HG02840 (cell line): ENCODE measurements around the gene RAB40B.

Experiments used
- ATAC-seq: cut with Tn5 transposase; IDR thresholded peaks from one replicate; pipeline ENCODE4 v1.9.1; 2021; ENCODE audit warnings: mild to moderate bottlenecking, moderate library complexity, moderate number of reproducible peaks; ENCODE audit not compliant: unreplicated experiment, low FRiP score

RAB40B gene

GRCh38 chr17:82674656-82675475 is 23.6 kb downstream of the RAB40B start:
- ATAC-seq, result no peak

GRCh38 chr17:82670661-82671450 is 27.6 kb downstream of the RAB40B start:
- ATAC-seq, result no peak

GRCh38 chr17:82668631-82669099 is 29.8 kb downstream of the RAB40B start:
- ATAC-seq, result no peak

DNA sequence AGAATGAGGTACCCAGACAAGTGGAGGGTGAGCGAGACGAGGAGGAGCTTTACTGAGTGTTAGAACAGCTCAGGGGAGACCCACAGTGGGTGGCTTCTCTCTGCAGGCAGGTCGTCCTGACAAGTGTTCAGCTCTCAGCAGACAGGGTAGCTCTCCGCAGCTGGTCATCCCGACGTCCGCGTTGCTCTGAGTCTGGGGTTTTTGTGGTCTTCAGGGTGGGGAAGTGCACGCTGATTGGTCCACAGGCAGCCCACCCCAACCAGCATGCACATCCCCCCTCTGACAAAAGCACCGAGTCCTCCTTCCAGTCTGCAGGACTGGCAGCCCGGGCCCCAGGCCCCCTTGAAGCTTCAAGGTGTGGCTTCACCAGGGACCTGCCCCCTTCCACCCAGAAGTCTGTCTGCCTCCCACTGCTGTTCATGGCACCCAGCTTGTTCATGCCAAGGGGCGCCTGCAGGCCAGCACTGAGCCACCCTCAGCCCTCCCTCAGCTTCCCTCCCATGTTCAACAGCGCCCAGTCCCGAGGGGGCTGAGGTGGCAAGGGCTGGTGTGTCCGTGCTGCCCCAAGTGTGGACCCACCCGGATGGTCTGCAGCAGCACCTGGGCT is 30.4 kb downstream of the RAB40B start:
- no peak for ATAC-seq

DNA sequence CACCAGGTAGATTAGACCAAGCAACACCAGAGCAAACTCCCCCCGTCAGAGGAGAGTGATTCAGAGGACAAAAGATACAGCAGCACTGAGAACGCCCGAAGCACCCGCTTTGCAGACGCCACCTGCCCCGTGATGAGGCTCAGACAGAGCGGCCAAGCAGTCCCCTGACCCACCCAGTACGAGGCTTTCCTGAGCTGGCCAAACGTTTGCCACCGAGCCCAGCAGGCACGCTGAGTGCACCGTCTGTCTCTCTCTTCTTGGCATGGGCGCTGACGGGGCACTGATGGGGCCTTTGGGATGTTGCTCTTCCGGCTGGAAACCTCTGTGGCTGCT is 30.9 kb downstream of the RAB40B start:
- no peak for ATAC-seq

DNA sequence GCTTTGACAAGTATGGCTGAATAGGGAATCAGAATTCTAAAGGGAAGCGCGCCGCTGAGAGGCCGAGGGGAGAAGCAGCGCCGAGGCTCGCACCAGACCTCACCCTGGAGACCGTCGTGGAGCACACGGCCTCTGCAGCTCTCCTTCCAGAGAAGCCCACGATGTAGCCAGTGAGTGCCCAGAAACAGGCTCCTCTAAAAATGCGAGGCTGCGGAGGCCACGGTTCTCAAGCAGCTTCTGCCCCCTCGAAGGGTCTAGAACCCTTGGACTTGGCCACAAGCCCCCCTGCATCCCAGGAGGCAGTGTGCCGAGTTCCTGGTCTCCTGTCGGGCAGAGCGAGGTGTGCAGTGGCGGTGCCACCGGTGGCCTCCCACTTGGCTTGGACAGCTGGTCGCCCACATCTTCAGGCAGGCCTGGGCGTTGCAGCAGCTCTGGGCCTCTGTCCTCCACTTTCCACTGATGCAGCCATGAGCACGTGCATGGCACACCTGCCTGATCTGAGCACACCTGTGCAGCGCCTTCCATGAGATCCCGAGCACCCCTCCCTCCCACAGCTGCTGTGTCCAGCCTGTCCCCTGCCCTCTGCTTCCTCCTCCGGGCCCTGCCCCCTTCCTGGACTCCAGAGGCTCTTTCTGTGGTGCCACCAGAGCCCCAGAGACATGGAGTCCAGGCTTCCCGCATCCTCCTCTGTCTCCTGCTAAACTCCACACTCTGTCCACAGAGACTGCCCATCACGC is 31.4 kb downstream of the RAB40B start:
- ATAC-seq, result no peak

- ATAC-seq, result no peak
Observed at GRCh38 chr17:82665891-82666290, 32.6 kb downstream of the RAB40B start.

- no peak for ATAC-seq
Observed at GRCh38 chr17:82665217-82665616, 33.3 kb downstream of the RAB40B start.

- ATAC-seq, result no peak
Observed at GRCh38 chr17:82664701-82665182, 33.8 kb downstream of the RAB40B start.

- no peak for ATAC-seq
Observed at GRCh38 chr17:82664276-82664575, 34.3 kb downstream of the RAB40B start.

- no peak for ATAC-seq
Observed at GRCh38 chr17:82663381-82664275, 34.9 kb downstream of the RAB40B start.

- ATAC-seq, result no peak
Observed at GRCh38 chr17:82662711-82663261, 35.7 kb downstream of the RAB40B start.

DNA sequence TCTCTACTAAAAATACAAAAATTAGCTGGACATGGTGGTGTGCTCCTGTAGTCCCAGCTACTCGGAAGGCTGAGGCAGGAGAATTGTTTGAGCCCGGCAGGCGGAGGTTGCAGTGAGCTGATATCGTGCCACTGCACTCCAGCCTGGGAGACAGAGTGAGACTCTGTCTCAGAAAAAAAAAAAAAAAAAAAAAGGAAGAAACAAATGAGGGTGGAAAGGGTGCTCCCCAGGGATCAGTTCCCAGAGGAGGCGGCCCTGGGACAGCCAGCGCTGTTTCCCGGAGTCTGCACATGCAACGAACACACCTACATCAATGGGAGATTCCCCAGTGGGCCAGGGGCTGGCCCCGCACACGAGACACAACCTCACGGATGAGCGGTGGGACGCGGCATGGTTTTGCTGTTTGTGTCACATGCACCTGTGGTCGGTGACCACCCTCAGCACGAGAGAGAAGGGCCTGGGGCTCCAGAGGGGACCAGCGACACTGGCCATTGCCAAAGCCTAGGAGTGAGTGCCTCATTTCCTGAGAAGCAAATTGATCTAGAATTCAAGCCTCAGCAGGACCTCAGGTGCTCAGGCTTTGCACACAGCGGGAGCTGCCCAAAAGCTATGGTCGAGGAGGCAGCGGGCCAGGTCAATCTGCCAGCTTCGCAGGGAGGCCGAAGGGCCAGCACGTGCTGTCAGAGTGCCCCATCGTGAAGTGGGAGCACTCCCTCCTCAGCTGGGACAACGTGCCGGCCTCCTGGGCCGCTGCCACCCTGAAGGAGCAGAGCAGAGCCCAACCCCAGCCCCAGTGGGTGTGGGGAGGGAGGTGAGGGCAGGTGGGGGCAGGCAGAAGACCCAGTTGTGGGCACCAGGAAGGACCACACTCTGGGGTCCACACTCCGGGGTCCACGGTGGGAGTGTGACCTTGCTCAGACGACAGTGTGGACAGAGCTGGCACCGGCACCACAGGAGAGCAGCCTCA is 36.5 kb downstream of the RAB40B start:
- ATAC-seq, result no peak

DNA sequence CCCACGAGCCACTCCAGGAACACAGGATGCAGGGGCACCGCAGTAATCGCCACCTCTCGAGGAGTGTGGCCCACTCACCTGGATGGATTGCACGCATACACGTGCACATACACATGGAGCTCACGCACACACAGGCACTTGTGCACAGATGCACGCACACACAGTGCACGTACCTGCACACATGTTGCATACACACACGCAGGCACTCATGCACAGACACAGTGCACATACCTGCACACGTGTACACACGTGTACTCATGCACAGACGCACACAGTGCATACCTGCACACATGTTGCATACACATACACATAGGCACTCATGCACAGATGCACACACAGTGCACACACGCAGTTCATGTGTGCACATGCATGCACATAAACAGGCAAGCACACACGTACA is 38.6 kb downstream of the RAB40B start:
- no peak for ATAC-seq

DNA sequence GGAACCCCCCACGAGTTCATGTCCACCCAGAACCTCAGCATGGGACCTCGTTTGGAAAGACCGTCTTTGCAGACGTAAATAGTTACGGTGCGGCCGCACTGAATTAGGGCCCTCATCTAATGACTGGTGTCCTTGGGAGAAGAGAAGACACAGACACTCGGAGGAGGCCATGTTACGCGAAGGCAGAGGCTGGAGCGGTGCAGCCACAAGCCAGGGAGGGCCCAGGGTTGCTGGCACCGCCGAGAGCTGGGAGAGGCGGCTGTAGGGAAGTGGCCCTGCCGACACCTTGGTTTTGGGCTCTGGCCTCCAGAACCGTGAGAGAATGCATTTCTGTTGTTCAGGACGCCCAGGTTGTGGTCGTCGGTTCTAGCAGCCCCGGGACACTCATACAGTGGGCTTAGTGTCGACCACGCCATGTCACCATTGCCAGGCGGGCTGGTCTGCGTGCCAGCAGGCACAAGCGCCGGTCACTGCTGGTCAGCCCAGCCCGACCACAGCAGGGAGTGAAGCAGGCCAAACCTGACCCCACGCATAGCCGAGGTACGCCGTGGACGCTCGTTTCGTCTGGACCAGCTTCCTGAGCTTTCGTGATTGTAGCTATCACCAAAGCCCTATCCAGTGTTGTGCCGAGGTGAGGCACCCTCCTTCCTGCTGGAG is 39.6 kb downstream of the RAB40B start:
- ATAC-seq, result no peak

DNA sequence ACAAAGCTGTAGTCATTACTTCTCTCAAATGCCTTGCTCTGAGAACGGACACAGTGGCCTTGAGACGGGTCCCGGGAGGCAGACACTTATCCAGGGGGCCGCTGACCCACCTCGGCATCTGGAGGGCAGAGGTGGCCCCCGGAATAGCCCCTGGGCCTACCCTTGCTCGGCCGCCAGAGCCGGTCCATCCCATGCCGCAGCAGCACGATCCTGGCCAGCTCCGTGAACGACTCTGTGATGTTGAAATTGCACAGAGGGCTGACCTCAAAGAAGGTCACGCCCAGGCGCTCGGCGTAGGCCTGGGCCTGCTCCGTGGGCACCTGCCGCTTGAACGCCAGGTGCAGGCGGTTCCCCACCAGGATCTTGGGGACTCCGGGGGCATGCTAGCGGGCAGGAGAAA is 40.2 kb downstream of the RAB40B start:
- ATAC-seq, result no peak

DNA sequence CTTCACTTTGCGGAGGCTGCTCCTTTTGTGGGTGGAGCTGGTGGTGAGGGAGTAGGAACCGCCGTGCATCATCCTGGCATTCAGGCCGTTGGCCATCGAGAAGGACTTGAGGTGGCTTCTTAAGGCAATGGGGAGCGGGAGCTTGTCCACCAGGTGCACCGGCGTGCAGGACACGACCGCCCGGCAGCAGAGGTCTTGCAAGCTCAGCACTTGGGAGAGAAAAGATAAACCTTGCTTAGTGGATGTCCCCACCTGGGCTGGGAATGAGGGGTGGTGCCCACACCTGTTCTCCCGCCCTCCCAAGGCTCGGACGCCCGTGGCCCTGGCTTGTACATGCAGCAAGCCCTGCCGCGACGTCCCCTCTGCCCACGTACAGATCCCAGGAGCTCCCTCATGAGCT is 40.6 kb downstream of the RAB40B start:
- ATAC-seq, result no peak

DNA sequence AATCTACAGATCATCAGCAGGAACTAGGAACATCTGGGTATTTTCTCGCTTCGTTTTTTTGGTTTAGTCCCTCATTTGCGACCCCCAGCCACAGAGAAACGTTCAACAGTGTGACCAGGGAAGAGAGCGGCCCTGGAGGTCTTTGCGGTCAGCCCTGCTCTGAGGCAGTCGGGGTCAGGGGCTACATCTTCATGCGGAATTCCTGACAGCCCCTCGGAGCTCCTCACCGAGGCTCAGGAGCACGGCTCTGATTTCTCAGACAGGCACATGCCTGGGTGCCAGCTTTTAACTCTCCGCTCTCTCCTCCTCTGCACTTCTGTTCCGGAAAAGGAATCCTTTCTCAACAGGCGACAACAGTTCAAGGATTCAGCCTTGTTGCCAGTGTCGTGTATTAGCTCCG is 42.2 kb downstream of the RAB40B start:
- ATAC-seq, result no peak
